WTC11 (cell line): ENCODE measurements around the gene PRKAG2. TPM values are rescaled to one million over a fixed set of nuclear protein-coding genes. Genes with fewer than 3 reads are reported as not detected.

ENCODE experiments used
- ATAC-seq: fragments of 200-7000 bp; cut with Tn5 transposase; 2 replicates; pipeline ENCODE4 v1.10.0; 2021; ENCODE audit warnings: mild to moderate bottlenecking, moderate library complexity
- CTCF ChIA-PET: fragments of 300-600 bp; sonication (Branson Sonifier 250); formaldehyde crosslinking; loops from one replicate; lab custom pipeline; 2021; ENCODE audit warnings: antibody characterized with exemption; lab: Charles Lee
- POLR2A ChIA-PET: fragments of 350-600 bp; sonication (Branson Sonifier 250); formaldehyde crosslinking; loops from one replicate; lab custom pipeline; 2021; ENCODE audit warnings: antibody characterized with exemption; lab: Charles Lee
- DNase-seq: peaks from one replicate; pipeline ENCODE4 v3.0.0; 2021; ENCODE audit warnings: low spot score
- H3K27ac Mint-ChIP-seq: 2 replicates; pipeline ENCODE4 v1.8.0; 2021; ENCODE audit warnings: mixed read lengths
- H3K27me3 Mint-ChIP-seq: 2 replicates; pipeline ENCODE4 v1.8.0; 2021; ENCODE audit warnings: low read depth, mild to moderate bottlenecking, moderate library complexity, mixed read lengths
- H3K36me3 Mint-ChIP-seq: 2 replicates; pipeline ENCODE4 v1.8.0; 2021; ENCODE audit warnings: mixed read lengths
- H3K4me1 Mint-ChIP-seq: 2 replicates; pipeline ENCODE4 v1.8.0; 2022; ENCODE audit warnings: mixed read lengths
- H3K4me3 Mint-ChIP-seq: 2 replicates; pipeline ENCODE4 v1.8.0; 2021; ENCODE audit warnings: mild to moderate bottlenecking, moderate library complexity, mixed read lengths
- H3K9me3 Mint-ChIP-seq: 2 replicates; pipeline ENCODE4 v1.8.0; 2021; ENCODE audit warnings: mixed read lengths
- ARID4B ChIP-seq: sonication (generic); formaldehyde crosslinking; IDR thresholded peaks from 2 replicates; pipeline ENCODE4 v1.8.0; 2023; ENCODE audit warnings: missing genetic modification reagents, mild to moderate bottlenecking, borderline replicate concordance
- ESRRA ChIP-seq: sonication (generic); formaldehyde crosslinking; IDR thresholded peaks from 2 replicates; pipeline ENCODE4 v1.8.1; 2022; ENCODE audit warnings: mild to moderate bottlenecking, missing genetic modification reagents, borderline replicate concordance
- FOXK1 ChIP-seq: sonication (generic); formaldehyde crosslinking; IDR thresholded peaks from 2 replicates; pipeline ENCODE4 v1.8.0; 2022; ENCODE audit warnings: mild to moderate bottlenecking, moderate library complexity, missing genetic modification reagents
- GABPB1 ChIP-seq: sonication (generic); formaldehyde crosslinking; IDR thresholded peaks from 2 replicates; pipeline ENCODE4 v1.8.1; 2023; ENCODE audit warnings: mild to moderate bottlenecking, missing genetic modification reagents
- HMGXB4 ChIP-seq: sonication (generic); formaldehyde crosslinking; IDR thresholded peaks from 2 replicates; pipeline ENCODE4 v1.8.1; 2023; ENCODE audit warnings: mild to moderate bottlenecking, moderate library complexity, missing genetic modification reagents
- MLX ChIP-seq: sonication (generic); formaldehyde crosslinking; IDR thresholded peaks from 2 replicates; pipeline ENCODE4 v1.8.1; 2023; ENCODE audit warnings: mild to moderate bottlenecking, missing genetic modification reagents, moderate library complexity
- NFE2L1 ChIP-seq: sonication (generic); formaldehyde crosslinking; IDR thresholded peaks from 2 replicates; pipeline ENCODE4 v1.8.1; 2023; ENCODE audit warnings: missing genetic modification reagents
- SMAD3 ChIP-seq: sonication (generic); formaldehyde crosslinking; IDR thresholded peaks from 2 replicates; pipeline ENCODE4 v1.8.0; 2022; ENCODE audit warnings: missing genetic modification reagents, mild to moderate bottlenecking, borderline replicate concordance
- TCF7 ChIP-seq: sonication (generic); formaldehyde crosslinking; IDR thresholded peaks from 2 replicates; pipeline ENCODE4 v1.8.0; 2022; ENCODE audit warnings: mild to moderate bottlenecking, low read depth, missing genetic modification reagents, moderate library complexity
- TP53 ChIP-seq: sonication (generic); formaldehyde crosslinking; IDR thresholded peaks from 2 replicates; pipeline ENCODE4 v1.8.1; 2023; ENCODE audit warnings: mild to moderate bottlenecking, missing genetic modification reagents
- ZNF138 ChIP-seq: sonication (generic); formaldehyde crosslinking; conservative IDR thresholded peaks from 2 replicates; pipeline ENCODE4 v1.8.1; 2022; ENCODE audit warnings: mild to moderate bottlenecking, moderate library complexity, missing genetic modification reagents
- ZNF425 ChIP-seq: fragments of 250-450 bp; sonication (Bioruptor Pico); conservative IDR thresholded peaks from 2 replicates; pipeline ENCODE4 v1.9.0; 2021; ENCODE audit warnings: mild to moderate bottlenecking
- ZSCAN18 ChIP-seq: fragments of 250-450 bp; sonication (Bioruptor Pico); IDR thresholded peaks from 2 replicates; pipeline ENCODE4 v2.1.2; 2022; ENCODE audit warnings: mild to moderate bottlenecking, moderate library complexity
- total RNA-seq: library from RNA; stranded (reverse); gene quantifications from 3 replicates; pipeline ENCODE4 v1.2.3, GENCODE V29; 2021
- TF ChIP-seq, protein P1 (sequence below): fragments of 250-450 bp; sonication (Bioruptor Pico); IDR thresholded peaks from 2 replicates; pipeline ENCODE4 v1.9.0; 2021; ENCODE audit warnings: mild to moderate bottlenecking
- TF ChIP-seq, protein P2 (sequence below): sonication (generic); formaldehyde crosslinking; IDR thresholded peaks from 2 replicates; pipeline ENCODE4 v1.8.1; 2023; ENCODE audit warnings: mild to moderate bottlenecking, missing genetic modification reagents
- TF ChIP-seq, protein P3 (sequence below): sonication (generic); formaldehyde crosslinking; IDR thresholded peaks from 2 replicates; pipeline ENCODE4 v1.8.1; 2023; ENCODE audit warnings: mild to moderate bottlenecking, missing genetic modification reagents, moderate library complexity

Gene PRKAG2
- total RNA-seq, 1 experiment from 2014 or later, result 20.3 TPM

DNA sequence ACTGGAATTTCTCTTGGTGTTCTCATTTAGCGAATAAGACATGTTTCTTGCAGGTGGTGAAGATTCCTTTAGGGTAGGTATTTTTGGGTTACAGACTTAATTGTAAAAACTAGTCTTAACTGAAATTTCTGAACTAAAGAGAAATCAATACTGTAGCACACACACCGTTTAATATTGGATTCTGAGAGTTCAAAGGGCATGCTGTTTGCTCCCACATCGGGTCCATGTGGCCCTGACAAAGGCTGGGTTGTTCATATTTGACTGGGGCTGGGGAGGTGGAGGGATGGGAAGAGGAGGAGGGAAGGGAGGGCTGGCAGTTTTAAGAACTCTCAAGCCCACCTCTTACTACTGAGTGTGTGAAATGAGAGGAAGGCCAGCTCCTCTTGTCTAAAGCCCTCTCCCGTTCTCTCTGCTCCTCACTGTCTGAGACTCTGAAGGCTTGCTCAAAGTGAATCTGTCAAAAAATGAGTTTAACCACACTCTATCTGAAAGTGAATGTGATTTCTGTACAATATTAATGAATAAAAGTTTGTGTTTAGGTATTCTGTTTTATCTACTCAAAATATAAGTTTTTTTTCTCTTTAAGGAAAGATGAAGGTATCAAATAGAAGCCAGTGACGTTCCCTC, 317.2 kb downstream of the PRKAG2 start:
- ATAC-seq, result no peak
- TF ChIP-seq GABPB1 (no peak), ESRRA (CRISPR knock-in tag) (no peak), MLX (no peak), HMGXB4 (CRISPR knock-in tag) (no peak)
- ChIA-PET CTCF (no interaction called here), POLR2A (no interaction called here)
- Mint-ChIP-seq H3K36me3 (peaks cover 6% of the 10 kb centered on the region; the same call in 1 of the 2 replicates), H3K9me3 (no peaks in the 10 kb centered on the region), H3K4me1 (no peaks in the 10 kb centered on the region), H3K27ac (no peak overlapping the region), H3K4me3 (no peak overlapping the region), H3K27me3 (no peaks in the 10 kb centered on the region)
- DNase-seq, result no peak

DNA sequence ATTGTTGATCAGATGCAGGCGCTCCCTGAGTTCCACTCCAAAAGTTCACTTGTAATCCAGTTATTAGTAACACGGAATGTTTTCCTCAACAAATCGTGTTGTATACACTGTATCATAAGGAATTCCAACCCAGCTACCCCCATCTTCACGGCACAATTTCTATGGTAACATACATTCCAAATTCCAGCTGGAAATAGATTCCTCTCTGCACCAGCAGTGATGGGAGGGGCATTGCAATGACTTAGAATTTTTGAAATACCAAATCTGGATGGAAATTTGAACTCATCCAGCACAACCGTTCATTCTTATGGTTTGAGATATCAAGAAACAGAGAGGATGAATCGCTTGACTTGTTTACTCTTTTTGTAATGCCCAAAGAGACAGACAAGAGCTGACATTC, 318.3 kb downstream of the PRKAG2 start:
- DNase-seq (no peak), ATAC-seq (no peak)
- Mint-ChIP-seq H3K27ac (no peak overlapping the region), H3K4me3 (no peak overlapping the region), H3K4me1 (peaks cover 7% of the 10 kb centered on the region), H3K27me3 (no peaks in the 10 kb centered on the region), H3K9me3 (no peaks in the 10 kb centered on the region), H3K36me3 (peaks cover 3% of the 10 kb centered on the region; the same call in 1 of the 2 replicates)
- ChIA-PET CTCF (no interaction called here), POLR2A (no interaction called here)
- TF ChIP-seq ZSCAN18 (CRISPR knock-in tag) (no peak), ARID4B (no peak), ZNF138 (CRISPR knock-in tag) (no peak), FOXK1 (CRISPR knock-in tag) (no peak), ZNF425 (CRISPR knock-in tag) (no peak), NFE2L1 (CRISPR knock-in tag) (no peak), SMAD3 (CRISPR knock-in tag) (no peak), TCF7 (CRISPR knock-in tag) (no peak), TP53 (no peak)
- TF ChIP-seq, protein P1, sequence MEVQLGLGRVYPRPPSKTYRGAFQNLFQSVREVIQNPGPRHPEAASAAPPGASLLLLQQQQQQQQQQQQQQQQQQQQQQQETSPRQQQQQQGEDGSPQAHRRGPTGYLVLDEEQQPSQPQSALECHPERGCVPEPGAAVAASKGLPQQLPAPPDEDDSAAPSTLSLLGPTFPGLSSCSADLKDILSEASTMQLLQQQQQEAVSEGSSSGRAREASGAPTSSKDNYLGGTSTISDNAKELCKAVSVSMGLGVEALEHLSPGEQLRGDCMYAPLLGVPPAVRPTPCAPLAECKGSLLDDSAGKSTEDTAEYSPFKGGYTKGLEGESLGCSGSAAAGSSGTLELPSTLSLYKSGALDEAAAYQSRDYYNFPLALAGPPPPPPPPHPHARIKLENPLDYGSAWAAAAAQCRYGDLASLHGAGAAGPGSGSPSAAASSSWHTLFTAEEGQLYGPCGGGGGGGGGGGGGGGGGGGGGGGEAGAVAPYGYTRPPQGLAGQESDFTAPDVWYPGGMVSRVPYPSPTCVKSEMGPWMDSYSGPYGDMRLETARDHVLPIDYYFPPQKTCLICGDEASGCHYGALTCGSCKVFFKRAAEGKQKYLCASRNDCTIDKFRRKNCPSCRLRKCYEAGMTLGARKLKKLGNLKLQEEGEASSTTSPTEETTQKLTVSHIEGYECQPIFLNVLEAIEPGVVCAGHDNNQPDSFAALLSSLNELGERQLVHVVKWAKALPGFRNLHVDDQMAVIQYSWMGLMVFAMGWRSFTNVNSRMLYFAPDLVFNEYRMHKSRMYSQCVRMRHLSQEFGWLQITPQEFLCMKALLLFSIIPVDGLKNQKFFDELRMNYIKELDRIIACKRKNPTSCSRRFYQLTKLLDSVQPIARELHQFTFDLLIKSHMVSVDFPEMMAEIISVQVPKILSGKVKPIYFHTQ (CRISPR knock-in tag), result no peak
- TF ChIP-seq, protein P2, sequence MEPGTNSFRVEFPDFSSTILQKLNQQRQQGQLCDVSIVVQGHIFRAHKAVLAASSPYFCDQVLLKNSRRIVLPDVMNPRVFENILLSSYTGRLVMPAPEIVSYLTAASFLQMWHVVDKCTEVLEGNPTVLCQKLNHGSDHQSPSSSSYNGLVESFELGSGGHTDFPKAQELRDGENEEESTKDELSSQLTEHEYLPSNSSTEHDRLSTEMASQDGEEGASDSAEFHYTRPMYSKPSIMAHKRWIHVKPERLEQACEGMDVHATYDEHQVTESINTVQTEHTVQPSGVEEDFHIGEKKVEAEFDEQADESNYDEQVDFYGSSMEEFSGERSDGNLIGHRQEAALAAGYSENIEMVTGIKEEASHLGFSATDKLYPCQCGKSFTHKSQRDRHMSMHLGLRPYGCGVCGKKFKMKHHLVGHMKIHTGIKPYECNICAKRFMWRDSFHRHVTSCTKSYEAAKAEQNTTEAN (CRISPR knock-in tag), result no peak
- TF ChIP-seq, protein P3, sequence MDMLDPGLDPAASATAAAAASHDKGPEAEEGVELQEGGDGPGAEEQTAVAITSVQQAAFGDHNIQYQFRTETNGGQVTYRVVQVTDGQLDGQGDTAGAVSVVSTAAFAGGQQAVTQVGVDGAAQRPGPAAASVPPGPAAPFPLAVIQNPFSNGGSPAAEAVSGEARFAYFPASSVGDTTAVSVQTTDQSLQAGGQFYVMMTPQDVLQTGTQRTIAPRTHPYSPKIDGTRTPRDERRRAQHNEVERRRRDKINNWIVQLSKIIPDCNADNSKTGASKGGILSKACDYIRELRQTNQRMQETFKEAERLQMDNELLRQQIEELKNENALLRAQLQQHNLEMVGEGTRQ, result no peak
